DND-41 (cell line): ENCODE data around the gene UBA52.

Experiments used
- ATAC-seq: fragments of 200-7000 bp; cut with Tn5 transposase; 3 replicates; pipeline ENCODE4 v1.9.1; 2021; ENCODE audit warnings: low read depth; ENCODE audit not compliant: insufficient read depth
- DNase-seq: peaks from one replicate; pipeline ENCODE4 v3.0.0-alpha.2; 2020
- H2AFZ ChIP-seq: 2 replicates; pipeline ENCODE4 v1.6.0; 2012; ENCODE audit warnings: low read depth, low read length
- H3K27ac ChIP-seq: 2 replicates; pipeline ENCODE4 v1.5.1; 2012; ENCODE audit warnings: low read length, inconsistent platforms
- H3K27me3 ChIP-seq: fragments of 200-600 bp; sonication (generic); 2 replicates; pipeline ENCODE4 v1.6.0; 2012; ENCODE audit warnings: low read length, mild to moderate bottlenecking, inconsistent platforms; ENCODE audit not compliant: insufficient read depth, poor library complexity
- H3K36me3 ChIP-seq: 2 replicates; pipeline ENCODE4 v1.5.1; 2012; ENCODE audit warnings: low read length, inconsistent platforms; ENCODE audit not compliant: insufficient read depth
- H3K4me1 ChIP-seq: 2 replicates; pipeline ENCODE4 v1.5.1; 2012; ENCODE audit warnings: mild to moderate bottlenecking, low read length; ENCODE audit not compliant: insufficient read depth
- H3K4me2 ChIP-seq: 2 replicates; pipeline ENCODE4 v1.6.0; 2012; ENCODE audit warnings: mild to moderate bottlenecking, moderate library complexity, low read length, inconsistent platforms; ENCODE audit not compliant: insufficient read depth
- H3K4me3 ChIP-seq, 2 experiments: fragments of 200-600 bp in 1 of 2; shearing (Covaris generic) in 1 of 2; 2 replicates each; pipeline ENCODE4 v1.5.1; 2012 to 2016; ENCODE audit warnings: inconsistent platforms in 2 of 2, low read length in 2 of 2, mild to moderate bottlenecking in 2 of 2, low read depth in 1 of 2, moderate library complexity in 1 of 2
- H3K79me2 ChIP-seq: 2 replicates; pipeline ENCODE4 v1.6.0; 2012; ENCODE audit warnings: low read length, inconsistent platforms; ENCODE audit not compliant: insufficient read depth
- H3K9ac ChIP-seq: 2 replicates; pipeline ENCODE4 v1.6.0; 2012; ENCODE audit warnings: low read depth, mild to moderate bottlenecking, inconsistent platforms, low read length, moderate library complexity
- H3K9me3 ChIP-seq: 2 replicates; pipeline ENCODE4 v1.5.1; 2012; ENCODE audit warnings: low read length, moderate library complexity, mild to moderate bottlenecking, inconsistent platforms; ENCODE audit not compliant: insufficient read depth, severe bottlenecking
- H4K20me1 ChIP-seq: 2 replicates; pipeline ENCODE4 v1.6.0; 2012; ENCODE audit warnings: low read length; ENCODE audit not compliant: insufficient read depth
- EZH2 ChIP-seq: IDR thresholded peaks from 3 replicates; pipeline ENCODE4 v1.6.1; 2012; ENCODE audit warnings: borderline replicate concordance, low read depth, mild to moderate bottlenecking, moderate library complexity, low read length, inconsistent platforms; ENCODE audit not compliant: severe bottlenecking
- TF ChIP-seq, protein P1 (sequence below): IDR thresholded peaks from 2 replicates; pipeline ENCODE4 v1.5.1; 2012; ENCODE audit warnings: borderline replicate concordance, low read length, moderate library complexity, mild to moderate bottlenecking; ENCODE audit not compliant: poor library complexity, severe bottlenecking; ENCODE audit errors: extremely low read depth

UBA52 gene

GRCh38 chr19:18616023-18616422, 44.4 kb downstream of the UBA52 start:
- H3K27me3 ChIP-seq: peaks cover 18% of the 10 kb centered on the region

GRCh38 chr19:18617562-18617961, 45.9 kb downstream of the UBA52 start:
- Histone ChIP-seq H3K36me3 (no peaks in the 10 kb centered on the region), H3K4me3 (no peak overlapping the region), H2AFZ (no peak overlapping the region), H3K9me3 (no peaks in the 10 kb centered on the region), H3K27me3 (peaks cover 10% of the 10 kb centered on the region), H3K4me1 (peaks cover 4% of the 10 kb centered on the region; the same call in 1 of the 2 replicates), H3K4me2 (no peak overlapping the region), H4K20me1 (no peaks in the 10 kb centered on the region), H3K27ac (no peak overlapping the region), H3K79me2 (no peaks in the 10 kb centered on the region), H3K9ac (no peak overlapping the region)
- TF ChIP-seq, protein P1, sequence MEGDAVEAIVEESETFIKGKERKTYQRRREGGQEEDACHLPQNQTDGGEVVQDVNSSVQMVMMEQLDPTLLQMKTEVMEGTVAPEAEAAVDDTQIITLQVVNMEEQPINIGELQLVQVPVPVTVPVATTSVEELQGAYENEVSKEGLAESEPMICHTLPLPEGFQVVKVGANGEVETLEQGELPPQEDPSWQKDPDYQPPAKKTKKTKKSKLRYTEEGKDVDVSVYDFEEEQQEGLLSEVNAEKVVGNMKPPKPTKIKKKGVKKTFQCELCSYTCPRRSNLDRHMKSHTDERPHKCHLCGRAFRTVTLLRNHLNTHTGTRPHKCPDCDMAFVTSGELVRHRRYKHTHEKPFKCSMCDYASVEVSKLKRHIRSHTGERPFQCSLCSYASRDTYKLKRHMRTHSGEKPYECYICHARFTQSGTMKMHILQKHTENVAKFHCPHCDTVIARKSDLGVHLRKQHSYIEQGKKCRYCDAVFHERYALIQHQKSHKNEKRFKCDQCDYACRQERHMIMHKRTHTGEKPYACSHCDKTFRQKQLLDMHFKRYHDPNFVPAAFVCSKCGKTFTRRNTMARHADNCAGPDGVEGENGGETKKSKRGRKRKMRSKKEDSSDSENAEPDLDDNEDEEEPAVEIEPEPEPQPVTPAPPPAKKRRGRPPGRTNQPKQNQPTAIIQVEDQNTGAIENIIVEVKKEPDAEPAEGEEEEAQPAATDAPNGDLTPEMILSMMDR: no peak
- no peak for TF ChIP-seq EZH2
- DNase-seq: no peak
- ATAC-seq: no peak

More at GRCh38 chr19:18616023-18616422, 44.4 kb downstream of the UBA52 start:
- Histone ChIP-seq H2AFZ (no peak overlapping the region), H3K4me3 (no peak overlapping the region), H4K20me1 (0 out of 2 replicates have a peak, but pooled peaks cover under 1% of the 10 kb centered on the region), H3K36me3 (no peaks in the 10 kb centered on the region), H3K79me2 (no peaks in the 10 kb centered on the region), H3K9me3 (no peaks in the 10 kb centered on the region), H3K4me1 (peaks cover 12% of the 10 kb centered on the region), H3K27ac (no peak overlapping the region), H3K4me2 (no peak overlapping the region), H3K9ac (no peak overlapping the region)
- TF ChIP-seq, protein P1: no peak
- TF ChIP-seq EZH2: no peak
- ATAC-seq: no peak
- no peak for DNase-seq

- Histone ChIP-seq H3K27ac (no peak overlapping the region), H3K4me2 (no peak overlapping the region), H3K36me3 (no peaks in the 10 kb centered on the region), H3K27me3 (peaks cover 3% of the 10 kb centered on the region), H3K4me3 (no peak overlapping the region), H3K9me3 (no peaks in the 10 kb centered on the region), H2AFZ (no peak overlapping the region), H4K20me1 (no peaks in the 10 kb centered on the region), H3K79me2 (no peaks in the 10 kb centered on the region), H3K4me1 (no peaks in the 10 kb centered on the region), H3K9ac (no peak overlapping the region)
- ATAC-seq: no peak
- DNase-seq: no peak
- TF ChIP-seq, protein P1: no peak
- TF ChIP-seq EZH2: no peak
These were observed 46.6 kb downstream of the UBA52 start for GRCh38 chr19:18618236-18618635.

DNA sequence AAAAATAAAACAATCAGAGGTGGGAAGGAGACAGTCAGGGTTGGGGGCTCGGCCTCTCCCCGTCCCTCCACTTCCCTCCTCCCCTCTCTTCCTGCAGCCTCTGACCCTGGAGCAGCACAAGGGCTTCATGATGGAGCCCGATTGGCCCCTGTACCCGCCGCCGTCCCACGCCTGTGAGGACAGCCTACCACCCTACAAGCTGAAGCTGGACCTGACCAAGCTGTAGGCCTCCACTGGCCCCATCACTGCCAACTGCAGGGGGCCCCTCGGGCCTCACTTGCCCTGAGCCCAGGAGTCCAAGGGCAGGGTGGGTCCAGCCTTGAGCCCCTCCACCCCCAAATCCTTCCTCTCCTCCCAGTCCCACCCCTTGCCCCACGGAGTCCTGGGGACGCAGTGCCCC, 48.7 kb downstream of the UBA52 start:
- Histone ChIP-seq H2AFZ (no peak overlapping the region), H3K4me1 (no peaks in the 10 kb centered on the region), H3K4me3 (no peak overlapping the region), H3K9ac (no peak overlapping the region), H3K4me2 (no peak overlapping the region), H3K9me3 (no peaks in the 10 kb centered on the region), H4K20me1 (no peaks in the 10 kb centered on the region), H3K27ac (no peak overlapping the region), H3K36me3 (no peaks in the 10 kb centered on the region), H3K27me3 (no peaks in the 10 kb centered on the region), H3K79me2 (no peaks in the 10 kb centered on the region)
- no peak for DNase-seq
- ATAC-seq: no peak
- TF ChIP-seq, protein P1: no peak
- TF ChIP-seq EZH2: no peak
